CD4-positive, alpha-beta T cell treated with Interleukin-17A for 1 hour (primary cell): ENCODE data around the gene DKK1.

ENCODE experiments used
- DNase-seq: peaks from one replicate; pipeline ENCODE4 v3.0.0-alpha.2; 2020

The DKK1 gene

GRCh38 chr10:52313933-52314821 is at the start of gene DKK1:
Gene DKK1, plus strand, starts transcription at chr10:52314281. Its CDS starts 154 bp downstream, at chr10:52314435.
- no peak for DNase-seq

- no peak for DNase-seq
Measured at GRCh38 chr10:52265131-52265926, 48.8 kb upstream of the DKK1 start.

- DNase-seq = no peak
Measured at GRCh38 chr10:52266858-52267257, 47.2 kb upstream of the DKK1 start.

- DNase-seq = no peak
Measured at GRCh38 chr10:52268790-52269189, 45.3 kb upstream of the DKK1 start.

GRCh38 chr10:52269233-52269632 is 44.8 kb upstream of the DKK1 start:
- no peak for DNase-seq

GRCh38 chr10:52276163-52276562 is 37.9 kb upstream of the DKK1 start:
- no peak for DNase-seq

- DNase-seq = no peak
Measured at GRCh38 chr10:52276986-52277385, 37.1 kb upstream of the DKK1 start.

- DNase-seq = no peak
Measured at GRCh38 chr10:52279546-52279945, 34.5 kb upstream of the DKK1 start.

GRCh38 chr10:52280051-52280450 is 34.0 kb upstream of the DKK1 start:
- no peak for DNase-seq

- DNase-seq = no peak
Measured at GRCh38 chr10:52283174-52283573, 30.9 kb upstream of the DKK1 start.

- no peak for DNase-seq
Measured at GRCh38 chr10:52284416-52285013, 29.6 kb upstream of the DKK1 start.

GRCh38 chr10:52287866-52288265 is 26.2 kb upstream of the DKK1 start:
- DNase-seq = no peak

GRCh38 chr10:52297747-52298146 is 16.3 kb upstream of the DKK1 start:
- DNase-seq = no peak

GRCh38 chr10:52300599-52301277 is 13.3 kb upstream of the DKK1 start:
- DNase-seq = no peak

GRCh38 chr10:52308251-52309031 is 5.6 kb upstream of the DKK1 start:
- peak; percentile 5 for DNase-seq

GRCh38 chr10:52312942-52313255 is 1.2 kb upstream of the DKK1 start:
- no peak for DNase-seq

GRCh38 chr10:52313256-52313932 is 687 bp upstream of the DKK1 start:
- no peak for DNase-seq

- DNase-seq = no peak
Measured at GRCh38 chr10:52314822-52315552, 906 bp downstream of the DKK1 start.

- no peak for DNase-seq
Measured at GRCh38 chr10:52316001-52316400, 1.9 kb downstream of the DKK1 start.

GRCh38 chr10:52316500-52316899 is 2.4 kb downstream of the DKK1 start:
- DNase-seq = no peak

GRCh38 chr10:52318136-52318701 is 4.1 kb downstream of the DKK1 start:
- no peak for DNase-seq
